Right lobe of liver (tissue), 6 donors: Measurements from ENCODE around the gene PROM2. TPM values are rescaled to one million over a fixed set of nuclear protein-coding genes. Genes with fewer than 3 reads are reported as not detected.

Source experiments
- ATAC-seq, 4 donors: fragments of 200-7000 bp; cut with Tn5 transposase; one replicate each; pipeline ENCODE4 v1.9.1; 2020; ENCODE audit warnings: mild to moderate bottlenecking in 4 of 4, moderate library complexity in 4 of 4
- DNase-seq, 3 donors: peaks; one replicate each; pipeline ENCODE4 v3.0.0-alpha.2; 2020
- H3K27ac ChIP-seq, 3 donors: fragments of 200-600 bp; one replicate each; pipeline ENCODE4 v1.8.0; 2022
- H3K27me3 ChIP-seq, 2 donors: fragments of 200-600 bp; one replicate each; pipeline ENCODE4 v1.8.0; 2022
- H3K36me3 ChIP-seq, 4 donors: fragments of 200-600 bp; sonication (generic) in 1 of 4; one replicate each; pipeline versions ENCODE4 v1.5.1 to v1.8.0; 2017 to 2022; ENCODE audit warnings: control low read depth in 1 of 4
- H3K4me1 ChIP-seq, 4 donors: fragments of 200-600 bp; sonication (generic) in 1 of 4; one replicate each; pipeline versions ENCODE4 v1.5.1 to v1.8.0; 2017 to 2022; ENCODE audit warnings: control low read depth in 1 of 4
- H3K4me3 ChIP-seq, 3 donors: fragments of 200-600 bp; one replicate each; pipeline ENCODE4 v1.8.0; 2022
- H3K9me3 ChIP-seq, 4 donors: fragments of 200-600 bp; sonication (generic) in 1 of 4; one replicate each; pipeline versions ENCODE4 v1.5.1 to v1.8.0; 2017 to 2022; ENCODE audit warnings: control low read depth in 1 of 4
- CTCF ChIP-seq, 4 donors: fragments of 200-600 bp in 3 of 4; fragments of 450-650 bp in 1 of 4; IDR thresholded peaks; one replicate each; pipeline versions ENCODE4 v1.5.1 to v1.8.0; 2016 to 2022; ENCODE audit warnings: antibody characterized with exemption in 4 of 4, mild to moderate bottlenecking in 2 of 4
- POLR2A ChIP-seq: fragments of 450-650 bp; IDR thresholded peaks from one replicate; pipeline ENCODE4 v1.6.1; 2017; ENCODE audit warnings: antibody characterized with exemption, mild to moderate bottlenecking
- WGBS: methylation state at CpG from one replicate; pipeline ENCODE4 v1.1.6; 2018; ENCODE audit warnings: low coverage, low lambda C conversion rate; ENCODE audit not compliant: insufficient coverage; ENCODE audit errors: missing lambda C conversion rate; 5-methylcytosine and 5-hydroxymethylcytosine counted together
- intact Hi-C, 2 donors: fragments of 100-400 bp; cut with DNase I; formaldehyde crosslinking; loops; one replicate each; pipeline versions ENCODE4 v1.11.2 to v1.14.1; 2022
- total RNA-seq, 6 experiments: library from RNA; depleted of rRNA in 2 of 6; stranded (reverse); fragments of >200 nt in 2 of 6; fragmentation: NEBNext Ultra II Directional in 3 of 6; extraction: Animal tissue kit (Norgen Biotek cat#: 25700) in 3 of 6; gene quantifications; one replicate each; pipeline versions ENCODE4 v1.1.0 to v1.2.4, GENCODE V29; 2016 to 2023
- donor health status: DM: no; HTN: yes; CAD: no.
- donor health status: DM: no; HTN: no; CAD: no.
- donor health status: DM: no; HTN: no; CAD: no.
- donor health status: DM: no; HTN: yes; CAD: no.
- donor health status: DM: no; HTN: yes; CAD: no.

PROM2 gene
- total RNA-seq, 6 experiments from 2014 or later = 0.06 to 0.64 (median 0.43) TPM

GRCh38 chr2:95325026-95325425 lies 50.8 kb downstream of the PROM2 start:
- Histone ChIP-seq H3K27me3 (no peaks in the 10 kb centered on the region), H3K9me3 (no peaks in the 10 kb centered on the region), H3K27ac (no peak overlapping the region), H3K36me3 (no peaks in the 10 kb centered on the region), H3K4me1 (no peaks in the 10 kb centered on the region), H3K4me3 (no peak overlapping the region)
- DNase-seq (no peak), ATAC-seq (no peak)
- intact Hi-C loops = no loop called here
- TF ChIP-seq CTCF (IDR thresholded peaks at IDR 0.05) = no peak
- TF ChIP-seq POLR2A = no peak
- 90% methylated on average over 2 of the region's 13 CpGs for WGBS

- ATAC-seq = no peak
- no peaks in the 10 kb centered on the region for H3K4me1 ChIP-seq
- no peaks in the 10 kb centered on the region for H3K27me3 ChIP-seq
- no peaks in the 10 kb centered on the region for H3K36me3 ChIP-seq
- WGBS = 98% methylated on average over 8 of the region's 10 CpGs
- no peaks in the 10 kb centered on the region for H3K9me3 ChIP-seq
- intact Hi-C loops = no loop called here
- no peak overlapping the region for H3K27ac ChIP-seq
- no peak for DNase-seq
- no peak for TF ChIP-seq CTCF (IDR thresholded peaks at IDR 0.05)
- H3K4me3 ChIP-seq = no peak overlapping the region
These were observed 51.6 kb downstream of the PROM2 start for GRCh38 chr2:95325590-95326432.

GRCh38 chr2:95326433-95327140 lies 52.3 kb downstream of the PROM2 start:
- DNase-seq = no peak
- WGBS = 50% methylated on average over 2 of the region's 30 CpGs

GRCh38 chr2:95327861-95328260 lies 53.6 kb downstream of the PROM2 start:
- 69% methylated on average over 2 of the region's 7 CpGs for WGBS
- Histone ChIP-seq H3K9me3 (no peaks in the 10 kb centered on the region), H3K36me3 (no peaks in the 10 kb centered on the region), H3K4me1 (no peaks in the 10 kb centered on the region), H3K27ac (no peak overlapping the region), H3K4me3 (no peak overlapping the region), H3K27me3 (no peaks in the 10 kb centered on the region)
- no peak for ATAC-seq
- DNase-seq = no peak
- TF ChIP-seq CTCF (IDR thresholded peaks at IDR 0.05) = no peak
- TF ChIP-seq POLR2A = no peak
- intact Hi-C loops = no loop called here

More at GRCh38 chr2:95326433-95327140, 52.3 kb downstream of the PROM2 start:
- ATAC-seq = no peak
- H3K27ac ChIP-seq = no peak overlapping the region
- no peaks in the 10 kb centered on the region for H3K4me1 ChIP-seq
- no peak overlapping the region for H3K4me3 ChIP-seq
- intact Hi-C loops = no loop called here
- H3K9me3 ChIP-seq = no peaks in the 10 kb centered on the region
- H3K27me3 ChIP-seq = no peaks in the 10 kb centered on the region
- no peaks in the 10 kb centered on the region for H3K36me3 ChIP-seq
- TF ChIP-seq CTCF (IDR thresholded peaks at IDR 0.05) = no peak
- no peak for TF ChIP-seq POLR2A
